HCEC 1CT (cell line): ENCODE results near the gene NDRG3.
"Not testable (repeated sequence)": the region's sequence is repeated elsewhere in the genome, so short reads cannot be mapped to it uniquely, and the experiment has no call there.

ENCODE experiments used
- DNase-seq: peaks from one replicate; pipeline ENCODE4 v3.0.0-alpha.2; 2017

Gene NDRG3

DNA sequence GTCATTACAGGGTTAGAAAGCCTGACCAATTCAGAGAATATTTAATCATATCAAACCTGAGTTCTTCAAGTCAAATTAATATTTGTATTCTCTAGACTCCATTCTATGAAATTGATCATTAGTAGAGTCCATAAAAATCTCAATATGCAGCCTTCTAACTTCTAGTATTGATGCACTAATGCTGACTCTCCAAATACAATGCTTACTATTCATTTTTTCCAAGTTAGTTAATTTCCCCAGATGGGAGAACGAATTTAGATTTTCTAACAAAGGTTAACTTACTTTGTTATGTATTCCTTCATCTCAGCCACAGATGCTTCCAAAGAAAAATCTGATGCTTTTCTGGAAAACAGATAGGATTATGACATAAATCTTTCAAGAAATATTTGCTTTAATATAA is 12.4 kb upstream of the NDRG3 start:
- DNase-seq: no peak

DNA sequence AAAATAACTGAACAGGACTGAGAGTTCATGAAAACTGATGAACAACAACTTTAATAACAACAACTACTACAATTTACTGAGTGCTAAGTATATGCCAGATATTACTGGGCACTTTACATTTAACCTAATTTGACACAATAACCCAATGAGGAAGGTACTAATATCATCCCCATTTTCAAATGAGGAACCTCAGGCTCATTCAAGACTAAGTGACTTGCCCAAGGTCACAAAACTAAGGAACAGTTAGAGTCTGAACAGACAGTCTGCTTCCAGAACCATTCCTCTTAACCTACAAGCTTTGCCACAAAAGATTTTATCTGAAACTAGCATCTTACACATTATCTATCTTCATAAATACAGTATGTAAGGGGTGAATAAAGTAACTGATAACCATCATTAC is 10.6 kb upstream of the NDRG3 start:
- DNase-seq: no peak

- DNase-seq: peak; percentile 88
These were observed 8.8 kb upstream of the NDRG3 start for GRCh38 chr20:36754656-36755222.

DNA sequence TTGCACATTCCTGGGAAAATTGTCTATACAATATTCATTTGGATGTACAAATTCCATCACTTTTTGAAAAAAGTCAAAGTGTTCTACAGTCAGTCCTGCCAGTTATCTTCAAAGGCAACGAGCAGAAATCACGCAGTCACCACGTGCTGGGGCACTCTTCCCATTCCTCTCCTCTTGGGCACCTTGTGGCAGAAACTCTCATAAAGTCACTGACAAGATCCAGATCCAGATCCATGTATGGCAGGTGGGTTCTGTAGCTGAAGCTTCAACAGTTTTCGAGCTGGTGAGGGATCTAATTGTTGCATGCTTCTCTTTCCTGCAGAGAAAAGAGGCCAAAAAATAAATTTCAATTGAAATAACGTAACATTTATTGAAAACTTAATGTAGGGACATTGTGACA is 6.7 kb upstream of the NDRG3 start:
- no peak for DNase-seq

GRCh38 chr20:36745234-36745926 is 510 bp downstream of the NDRG3 start:
- DNase-seq: no peak

DNA sequence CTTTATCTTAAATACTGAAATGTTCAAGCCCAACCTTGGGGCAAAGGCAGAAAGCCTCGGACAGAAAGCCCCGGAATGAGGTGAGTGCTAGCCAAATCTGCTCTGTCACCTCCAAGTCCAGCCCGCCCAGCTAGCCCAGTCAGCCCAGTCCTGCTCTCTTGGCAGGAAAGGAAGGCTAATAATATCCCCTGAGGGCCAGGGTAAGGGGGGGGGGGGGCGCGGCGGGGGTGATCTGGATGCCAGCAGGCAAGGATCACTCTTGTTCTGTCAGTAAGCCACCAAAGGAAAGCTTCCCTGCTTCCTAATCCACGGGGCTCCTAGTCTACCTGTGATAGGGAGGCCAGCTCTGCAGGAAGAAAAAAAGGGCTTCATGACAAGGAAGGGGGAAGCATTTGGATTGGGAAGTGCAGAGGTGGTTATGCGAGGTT is 1.1 kb downstream of the NDRG3 start:
- no peak for DNase-seq

DNA sequence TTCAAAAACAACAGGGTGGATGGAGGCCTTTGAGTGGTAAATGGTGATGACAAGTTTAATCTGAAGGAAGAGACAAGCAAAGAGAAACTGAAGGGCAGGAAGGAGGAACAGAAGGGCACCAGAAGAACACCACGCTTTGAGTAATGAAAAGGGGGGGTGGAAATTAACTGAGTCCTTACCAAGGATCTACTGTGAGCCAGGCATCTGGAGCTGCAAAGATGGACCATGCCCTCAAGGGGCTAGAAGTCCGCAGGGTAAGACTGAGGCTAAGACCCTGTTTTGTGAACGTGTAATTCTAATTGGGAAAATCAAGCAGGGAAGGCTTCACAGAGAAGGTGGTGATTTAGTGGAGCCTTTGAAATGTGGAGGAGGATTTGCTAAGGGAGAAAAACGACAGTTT is 1.6 kb downstream of the NDRG3 start:
- DNase-seq: no peak

DNA sequence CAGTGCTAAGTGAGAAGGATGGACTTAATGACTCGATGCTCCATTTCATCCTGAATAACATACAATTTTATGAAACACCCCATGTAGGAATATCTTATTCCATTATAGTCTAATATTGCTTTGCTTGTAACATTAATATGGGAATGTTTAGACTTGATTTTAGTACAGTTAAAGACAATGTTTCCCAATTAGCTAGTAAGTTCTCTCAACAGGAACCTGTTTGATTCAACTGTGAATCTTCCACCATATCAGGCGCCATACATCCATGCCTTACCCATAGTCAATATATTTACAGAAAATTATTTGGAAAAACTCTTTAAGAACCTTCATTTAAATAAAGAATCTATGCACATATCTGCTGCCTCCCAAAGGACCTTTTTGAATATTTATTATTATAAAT is 3.3 kb downstream of the NDRG3 start:
- DNase-seq: no peak

DNA sequence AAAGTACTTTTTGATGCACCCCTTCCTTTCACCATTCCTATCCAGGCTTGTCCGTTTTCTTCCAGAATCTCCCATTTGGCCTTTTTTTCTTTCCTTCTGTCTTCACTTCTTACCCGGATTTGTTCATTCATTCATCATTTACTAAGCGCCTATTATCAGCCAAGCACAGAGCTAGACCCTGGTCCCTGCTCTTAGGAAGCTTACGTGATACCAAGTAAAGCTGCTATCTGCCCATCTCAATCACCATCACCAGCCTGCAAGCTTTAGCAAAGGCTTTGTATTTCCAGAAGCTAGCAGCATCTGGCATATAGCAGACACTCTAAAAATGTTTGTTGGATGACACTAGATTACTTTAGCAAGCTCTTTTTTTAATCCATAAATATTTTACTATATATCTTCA is 4.8 kb downstream of the NDRG3 start:
- DNase-seq: no peak

GRCh38 chr20:36737183-36737499 is 8.7 kb downstream of the NDRG3 start:
- no peak for DNase-seq

GRCh38 chr20:36736451-36737182 is 9.3 kb downstream of the NDRG3 start:
- no peak for DNase-seq

GRCh38 chr20:36732456-36732855 is 13.4 kb downstream of the NDRG3 start:
- DNase-seq: no peak

GRCh38 chr20:36728986-36729385 is 16.9 kb downstream of the NDRG3 start:
- DNase-seq: no peak

DNA sequence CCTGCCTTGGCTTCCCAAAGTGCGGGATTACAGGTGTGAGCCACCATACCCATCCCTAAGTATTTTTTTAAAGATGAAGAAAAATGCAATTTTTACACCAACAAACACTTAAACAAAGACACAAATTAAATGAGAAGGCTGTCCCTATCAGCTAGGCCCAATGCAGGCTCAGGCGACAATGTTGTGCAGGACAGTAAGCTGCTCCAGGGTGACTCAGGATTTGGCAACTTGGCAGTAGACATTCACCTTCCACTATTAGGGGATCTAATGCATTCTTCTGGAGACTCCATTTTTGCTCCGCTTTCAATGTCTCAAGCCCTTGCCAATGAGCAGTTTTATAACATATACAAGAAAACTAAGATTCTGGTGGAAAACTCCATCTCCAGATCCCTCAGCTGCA is 19.7 kb downstream of the NDRG3 start:
- no peak for DNase-seq

GRCh38 chr20:36720510-36720909 is 25.4 kb downstream of the NDRG3 start:
- peak; percentile 8 for DNase-seq

GRCh38 chr20:36717657-36718056 is 28.2 kb downstream of the NDRG3 start:
- DNase-seq: peak; percentile 1

GRCh38 chr20:36717021-36717420 is 28.9 kb downstream of the NDRG3 start:
- no peak for DNase-seq

DNA sequence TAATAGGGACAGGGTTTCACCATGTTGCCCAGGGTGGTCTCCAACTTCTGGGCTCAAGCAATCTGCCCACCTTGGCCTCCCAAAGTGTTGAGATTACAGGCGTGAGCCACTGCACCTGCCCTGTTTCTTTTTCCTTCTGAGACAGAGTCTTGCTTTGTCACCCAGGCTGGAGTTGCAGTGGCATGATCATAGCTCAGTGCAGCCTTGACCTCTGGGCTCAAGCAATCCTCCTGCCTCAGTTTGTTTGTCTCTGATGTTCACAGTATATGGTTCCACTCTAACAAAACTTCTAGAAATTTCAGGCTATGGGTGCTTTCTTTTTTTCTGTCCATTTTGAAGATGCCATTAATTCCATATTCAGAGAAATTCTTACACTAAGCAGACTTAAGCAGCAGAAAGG is 33.1 kb downstream of the NDRG3 start:
- DNase-seq: no peak

GRCh38 chr20:36709126-36709525 is 36.8 kb downstream of the NDRG3 start:
- DNase-seq: no peak

GRCh38 chr20:36703530-36703929 is 42.4 kb downstream of the NDRG3 start:
- no peak for DNase-seq

GRCh38 chr20:36700438-36700837 is 45.5 kb downstream of the NDRG3 start:
- DNase-seq: no peak

DNA sequence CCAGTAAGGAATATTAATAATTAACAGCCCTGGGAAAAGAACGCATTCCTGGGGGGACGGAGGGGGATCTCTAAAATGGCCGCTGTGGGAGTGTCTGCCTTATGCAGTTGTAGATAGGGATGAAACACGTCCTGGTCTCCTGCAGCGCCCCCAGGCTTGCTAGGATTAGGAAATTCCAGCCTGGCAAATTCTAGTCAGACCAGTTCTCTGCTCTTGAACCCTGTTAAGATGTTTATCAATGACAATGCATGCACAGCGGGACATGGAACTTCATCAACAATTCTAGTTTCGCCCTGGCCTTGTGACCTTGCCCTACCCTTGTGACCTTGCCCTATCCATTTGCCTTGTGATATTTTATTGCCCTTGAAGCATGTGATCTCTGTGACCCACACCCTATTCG is 50.4 kb downstream of the NDRG3 start:
- DNase-seq: not testable (repeated sequence)

DNA sequence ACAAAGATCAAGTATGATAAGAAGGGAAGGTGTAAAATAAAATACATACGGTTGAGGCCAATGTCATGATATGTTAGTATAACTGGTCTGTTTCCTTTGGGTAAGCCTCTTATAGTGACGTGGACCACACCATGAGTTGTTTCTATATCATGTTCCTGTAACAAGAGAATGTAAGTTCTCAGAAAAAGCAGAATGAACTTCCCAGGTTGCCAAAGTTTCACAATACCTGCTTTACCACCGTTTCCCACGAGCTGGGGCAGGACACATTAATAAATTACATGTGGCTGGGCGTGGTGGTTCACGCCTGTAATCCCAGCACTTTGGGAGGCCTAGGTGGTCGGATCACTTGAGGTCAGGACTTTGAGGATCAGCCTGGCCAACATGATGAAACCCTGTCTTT is 57.3 kb downstream of the NDRG3 start:
- DNase-seq: no peak

- DNase-seq: no peak
These were observed 58.0 kb downstream of the NDRG3 start for GRCh38 chr20:36687850-36688249.

GRCh38 chr20:36686944-36687343 is 58.9 kb downstream of the NDRG3 start:
- no peak for DNase-seq
